ELF-1 (cell line): ENCODE measurements around the gene CCDC157.
"Not testable (repeated sequence)": the region's sequence is repeated elsewhere in the genome, so short reads cannot be mapped to it uniquely, and the experiment has no call there.

Source experiments
- DNase-seq: peaks from one replicate; pipeline ENCODE4 v3.0.0-alpha.2; 2016; ENCODE audit warnings: low read depth, low spot score

CCDC157 gene

GRCh38 chr22:30325724-30326254, 31.0 kb upstream of the CCDC157 start:
- DNase-seq: peak; percentile 5

GRCh38 chr22:30326255-30326705, 30.5 kb upstream of the CCDC157 start:
- no peak for DNase-seq

- DNase-seq: peak; percentile 94
Observed at GRCh38 chr22:30326706-30327362, 30.0 kb upstream of the CCDC157 start, which contains the start of gene TBC1D10A. TSS of gene TBC1D10A (minus strand) at chr22:30326941. CDS start at chr22:30326881, 60 bp downstream.

- peak; percentile 12 for DNase-seq
Observed at GRCh38 chr22:30327864-30328345, 28.9 kb upstream of the CCDC157 start.

- peak; percentile 77 for DNase-seq
Observed at GRCh38 chr22:30328466-30329049, 28.2 kb upstream of the CCDC157 start.

GRCh38 chr22:30332551-30332950, 24.3 kb upstream of the CCDC157 start:
- no peak for DNase-seq

GRCh38 chr22:30332994-30333706, 23.7 kb upstream of the CCDC157 start:
- no peak for DNase-seq

GRCh38 chr22:30333707-30334087, 23.1 kb upstream of the CCDC157 start:
- DNase-seq: no peak

GRCh38 chr22:30334646-30335045, 22.2 kb upstream of the CCDC157 start:
- no peak for DNase-seq

GRCh38 chr22:30335236-30335635, 21.6 kb upstream of the CCDC157 start:
- no peak for DNase-seq

GRCh38 chr22:30336752-30337460, 19.9 kb upstream of the CCDC157 start:
- no peak for DNase-seq

- no peak for DNase-seq
Observed at GRCh38 chr22:30337461-30337778, 19.4 kb upstream of the CCDC157 start.

- DNase-seq: not testable (repeated sequence)
Observed at GRCh38 chr22:30338341-30338740, 18.5 kb upstream of the CCDC157 start.

GRCh38 chr22:30338802-30339201, 18.0 kb upstream of the CCDC157 start:
- no peak for DNase-seq

- DNase-seq: no peak
Observed at GRCh38 chr22:30340911-30341685, 15.7 kb upstream of the CCDC157 start.

GRCh38 chr22:30344447-30345200, 12.2 kb upstream of the CCDC157 start:
- DNase-seq: no peak

- DNase-seq: no peak
Observed at GRCh38 chr22:30347255-30347892, 9.4 kb upstream of the CCDC157 start.

- DNase-seq: no peak
Observed at GRCh38 chr22:30348404-30348803, 8.4 kb upstream of the CCDC157 start.

GRCh38 chr22:30348809-30349208, 8.0 kb upstream of the CCDC157 start:
- no peak for DNase-seq

GRCh38 chr22:30351226-30351625, 5.6 kb upstream of the CCDC157 start:
- no peak for DNase-seq
